Measurements from ENCODE around the gene GATC. TPM values are rescaled to one million over a fixed set of nuclear protein-coding genes. Genes with fewer than 3 reads are reported as not detected.
"Not testable (repeated sequence)": the region's sequence is repeated elsewhere in the genome, so short reads cannot be mapped to it uniquely, and the experiment has no call there.

GATC gene
- total and polyA plus RNA-seq, 2 experiments from 2014 or later: 18.5 to 20.1 TPM

DNA sequence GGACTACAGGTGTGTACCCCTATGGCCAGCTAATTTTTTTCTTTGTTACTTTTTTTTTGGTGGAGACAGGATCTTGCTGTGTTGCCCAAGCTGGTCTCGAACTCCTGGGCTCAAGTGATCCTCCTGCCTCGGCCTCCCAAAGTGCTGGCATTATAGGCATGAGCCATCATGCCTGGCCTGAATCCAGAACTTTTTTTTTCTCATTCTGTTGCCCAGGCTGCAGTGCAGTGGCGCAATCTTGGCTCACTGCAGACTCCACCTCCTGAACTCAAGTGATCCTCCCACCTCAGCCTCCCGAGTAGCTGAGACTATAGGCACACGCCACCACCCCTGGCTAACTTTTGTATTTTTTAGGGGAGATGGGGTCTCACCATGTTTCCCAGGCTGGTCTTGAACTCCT, 6.3 kb downstream of the GATC start:
- not testable (repeated sequence) for H3K27me3 ChIP-seq (ENCODE audit: insufficient read depth); DNase-seq (ENCODE audit: low spot score); H3K4me1 Mint-ChIP-seq; H3K4me1 ChIP-seq (ENCODE audit: insufficient read depth); H3K4me2 ChIP-seq; H3K9me2 ChIP-seq (ENCODE audit: insufficient read depth); H2AFZ ChIP-seq; H3K4me3 ChIP-seq; H3K4me3 Mint-ChIP-seq; H3F3A ChIP-seq (replicated peaks; ENCODE audit: low read depth); ATAC-seq; H3K27me3 Mint-ChIP-seq (ENCODE audit: insufficient read depth, low read depth, poor library complexity); H3K27ac Mint-ChIP-seq; H3K9me3 Mint-ChIP-seq
- peaks cover 64% of the 10 kb centered on the region for H3K36me3 Mint-ChIP-seq (ENCODE audit: low read depth)
- Histone ChIP-seq H3K36me3 (ENCODE audit: insufficient read depth) (peaks cover 25% of the 10 kb centered on the region), H4K20me1 (replicated peaks; ENCODE audit: insufficient read depth) (peaks cover 39% of the 10 kb centered on the region), H3K27ac (ENCODE audit: low read depth) (0 out of 2 replicates have a peak overlapping the region, but pooled peaks have one; percentile 26), H3K79me2 (replicated peaks; ENCODE audit: insufficient read depth) (peaks cover 37% of the 10 kb centered on the region)

DNA sequence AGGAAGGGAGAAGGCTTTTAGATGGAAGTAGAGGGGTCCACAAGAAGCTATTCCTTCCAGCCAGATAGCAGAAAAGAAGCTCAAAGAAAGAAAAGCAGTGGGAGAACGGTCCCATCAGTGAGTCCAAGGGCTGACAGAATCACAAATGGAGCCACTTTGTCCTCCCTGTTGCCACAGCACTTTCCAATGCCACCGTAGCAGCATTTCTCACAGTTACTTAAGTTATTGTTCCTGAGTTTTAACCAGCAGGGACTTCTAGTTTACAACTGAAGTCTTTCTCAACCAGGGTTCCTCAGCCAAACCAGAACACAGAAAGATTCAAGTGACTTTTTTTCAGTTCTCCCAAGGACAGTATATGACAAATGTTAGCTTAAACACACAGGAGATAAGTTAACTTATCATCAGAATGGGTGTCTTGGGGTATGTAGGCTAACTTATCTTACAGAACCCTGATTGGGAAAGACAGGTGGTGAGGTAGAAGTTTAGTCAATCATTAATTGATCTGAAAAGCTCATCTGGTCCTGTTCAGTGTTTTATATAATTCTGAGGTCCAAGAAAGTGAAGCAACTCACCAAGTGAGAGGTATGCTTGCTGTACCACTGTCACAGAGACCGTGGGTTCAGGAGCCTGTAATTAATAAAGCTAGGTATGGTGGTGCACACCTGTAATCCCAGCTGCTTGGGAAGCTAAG, 7.0 kb downstream of the GATC start:
- Mint-ChIP-seq H3K9me3 (no peaks in the 10 kb centered on the region), H3K4me3 (no peak overlapping the region), H3K4me1 (no peaks in the 10 kb centered on the region), H3K36me3 (ENCODE audit: low read depth) (peaks cover 63% of the 10 kb centered on the region; the same call in 2 of the 3 replicates), H3K27me3 (ENCODE audit: insufficient read depth, low read depth, poor library complexity) (peaks cover 4% of the 10 kb centered on the region), H3K27ac (no peak overlapping the region)
- Histone ChIP-seq H3K4me3 (no peak overlapping the region), H3K4me2 (no peak overlapping the region), H3K4me1 (ENCODE audit: insufficient read depth) (no peaks in the 10 kb centered on the region), H2AFZ (no peak overlapping the region), H4K20me1 (replicated peaks; ENCODE audit: insufficient read depth) (peaks cover 40% of the 10 kb centered on the region), H3F3A (replicated peaks; ENCODE audit: low read depth) (peaks cover 4% of the 10 kb centered on the region), H3K79me2 (replicated peaks; ENCODE audit: insufficient read depth) (peaks cover 30% of the 10 kb centered on the region), H3K27me3 (ENCODE audit: insufficient read depth) (no peaks in the 10 kb centered on the region), H3K9me2 (ENCODE audit: insufficient read depth) (no peaks in the 10 kb centered on the region), H3K27ac (ENCODE audit: low read depth) (0 out of 2 replicates have a peak overlapping the region, but pooled peaks have one; percentile 26), H3K36me3 (ENCODE audit: insufficient read depth) (peaks cover 31% of the 10 kb centered on the region)
- DNase-seq (ENCODE audit: low spot score): no peak
- no peak for ATAC-seq
- TF ChIP-seq CREB1 (CRISPR knock-in tag; IDR thresholded peaks at IDR 0.05; ENCODE audit: low read depth): no peak
- TF ChIP-seq, protein P1, sequence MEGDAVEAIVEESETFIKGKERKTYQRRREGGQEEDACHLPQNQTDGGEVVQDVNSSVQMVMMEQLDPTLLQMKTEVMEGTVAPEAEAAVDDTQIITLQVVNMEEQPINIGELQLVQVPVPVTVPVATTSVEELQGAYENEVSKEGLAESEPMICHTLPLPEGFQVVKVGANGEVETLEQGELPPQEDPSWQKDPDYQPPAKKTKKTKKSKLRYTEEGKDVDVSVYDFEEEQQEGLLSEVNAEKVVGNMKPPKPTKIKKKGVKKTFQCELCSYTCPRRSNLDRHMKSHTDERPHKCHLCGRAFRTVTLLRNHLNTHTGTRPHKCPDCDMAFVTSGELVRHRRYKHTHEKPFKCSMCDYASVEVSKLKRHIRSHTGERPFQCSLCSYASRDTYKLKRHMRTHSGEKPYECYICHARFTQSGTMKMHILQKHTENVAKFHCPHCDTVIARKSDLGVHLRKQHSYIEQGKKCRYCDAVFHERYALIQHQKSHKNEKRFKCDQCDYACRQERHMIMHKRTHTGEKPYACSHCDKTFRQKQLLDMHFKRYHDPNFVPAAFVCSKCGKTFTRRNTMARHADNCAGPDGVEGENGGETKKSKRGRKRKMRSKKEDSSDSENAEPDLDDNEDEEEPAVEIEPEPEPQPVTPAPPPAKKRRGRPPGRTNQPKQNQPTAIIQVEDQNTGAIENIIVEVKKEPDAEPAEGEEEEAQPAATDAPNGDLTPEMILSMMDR (conservative IDR thresholded peaks at IDR 0.05; ENCODE audit: low read depth in 2 of 2): no peak
- TF ChIP-seq ZNF331 (CRISPR knock-in tag; IDR thresholded peaks at IDR 0.05; ENCODE audit: low read depth): no peak
- TF ChIP-seq JUNB (IDR thresholded peaks at IDR 0.05; ENCODE audit: unreplicated experiment): no peak
- no peak for TF ChIP-seq EZH2phosphoT487 (IDR thresholded peaks at IDR 0.05; ENCODE audit: unreplicated experiment)
- TF ChIP-seq POLR2AphosphoS5 (IDR thresholded peaks at IDR 0.05; ENCODE audit: low read depth): no peak
- TF ChIP-seq STAT1 (IDR thresholded peaks at IDR 0.05; ENCODE audit: unreplicated experiment): no peak
- no peak for TF ChIP-seq ZNF114 (CRISPR knock-in tag; IDR thresholded peaks at IDR 0.05)
- no peak for TF ChIP-seq NANOG (IDR thresholded peaks at IDR 0.05; ENCODE audit: borderline replicate concordance)
- TF ChIP-seq EZH2 (IDR thresholded peaks at IDR 0.05; ENCODE audit: low read depth, unreplicated experiment): no peak
- TF ChIP-seq, protein P2, sequence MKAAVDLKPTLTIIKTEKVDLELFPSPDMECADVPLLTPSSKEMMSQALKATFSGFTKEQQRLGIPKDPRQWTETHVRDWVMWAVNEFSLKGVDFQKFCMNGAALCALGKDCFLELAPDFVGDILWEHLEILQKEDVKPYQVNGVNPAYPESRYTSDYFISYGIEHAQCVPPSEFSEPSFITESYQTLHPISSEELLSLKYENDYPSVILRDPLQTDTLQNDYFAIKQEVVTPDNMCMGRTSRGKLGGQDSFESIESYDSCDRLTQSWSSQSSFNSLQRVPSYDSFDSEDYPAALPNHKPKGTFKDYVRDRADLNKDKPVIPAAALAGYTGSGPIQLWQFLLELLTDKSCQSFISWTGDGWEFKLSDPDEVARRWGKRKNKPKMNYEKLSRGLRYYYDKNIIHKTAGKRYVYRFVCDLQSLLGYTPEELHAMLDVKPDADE (IDR thresholded peaks at IDR 0.05): no peak
- TF ChIP-seq, protein P3, sequence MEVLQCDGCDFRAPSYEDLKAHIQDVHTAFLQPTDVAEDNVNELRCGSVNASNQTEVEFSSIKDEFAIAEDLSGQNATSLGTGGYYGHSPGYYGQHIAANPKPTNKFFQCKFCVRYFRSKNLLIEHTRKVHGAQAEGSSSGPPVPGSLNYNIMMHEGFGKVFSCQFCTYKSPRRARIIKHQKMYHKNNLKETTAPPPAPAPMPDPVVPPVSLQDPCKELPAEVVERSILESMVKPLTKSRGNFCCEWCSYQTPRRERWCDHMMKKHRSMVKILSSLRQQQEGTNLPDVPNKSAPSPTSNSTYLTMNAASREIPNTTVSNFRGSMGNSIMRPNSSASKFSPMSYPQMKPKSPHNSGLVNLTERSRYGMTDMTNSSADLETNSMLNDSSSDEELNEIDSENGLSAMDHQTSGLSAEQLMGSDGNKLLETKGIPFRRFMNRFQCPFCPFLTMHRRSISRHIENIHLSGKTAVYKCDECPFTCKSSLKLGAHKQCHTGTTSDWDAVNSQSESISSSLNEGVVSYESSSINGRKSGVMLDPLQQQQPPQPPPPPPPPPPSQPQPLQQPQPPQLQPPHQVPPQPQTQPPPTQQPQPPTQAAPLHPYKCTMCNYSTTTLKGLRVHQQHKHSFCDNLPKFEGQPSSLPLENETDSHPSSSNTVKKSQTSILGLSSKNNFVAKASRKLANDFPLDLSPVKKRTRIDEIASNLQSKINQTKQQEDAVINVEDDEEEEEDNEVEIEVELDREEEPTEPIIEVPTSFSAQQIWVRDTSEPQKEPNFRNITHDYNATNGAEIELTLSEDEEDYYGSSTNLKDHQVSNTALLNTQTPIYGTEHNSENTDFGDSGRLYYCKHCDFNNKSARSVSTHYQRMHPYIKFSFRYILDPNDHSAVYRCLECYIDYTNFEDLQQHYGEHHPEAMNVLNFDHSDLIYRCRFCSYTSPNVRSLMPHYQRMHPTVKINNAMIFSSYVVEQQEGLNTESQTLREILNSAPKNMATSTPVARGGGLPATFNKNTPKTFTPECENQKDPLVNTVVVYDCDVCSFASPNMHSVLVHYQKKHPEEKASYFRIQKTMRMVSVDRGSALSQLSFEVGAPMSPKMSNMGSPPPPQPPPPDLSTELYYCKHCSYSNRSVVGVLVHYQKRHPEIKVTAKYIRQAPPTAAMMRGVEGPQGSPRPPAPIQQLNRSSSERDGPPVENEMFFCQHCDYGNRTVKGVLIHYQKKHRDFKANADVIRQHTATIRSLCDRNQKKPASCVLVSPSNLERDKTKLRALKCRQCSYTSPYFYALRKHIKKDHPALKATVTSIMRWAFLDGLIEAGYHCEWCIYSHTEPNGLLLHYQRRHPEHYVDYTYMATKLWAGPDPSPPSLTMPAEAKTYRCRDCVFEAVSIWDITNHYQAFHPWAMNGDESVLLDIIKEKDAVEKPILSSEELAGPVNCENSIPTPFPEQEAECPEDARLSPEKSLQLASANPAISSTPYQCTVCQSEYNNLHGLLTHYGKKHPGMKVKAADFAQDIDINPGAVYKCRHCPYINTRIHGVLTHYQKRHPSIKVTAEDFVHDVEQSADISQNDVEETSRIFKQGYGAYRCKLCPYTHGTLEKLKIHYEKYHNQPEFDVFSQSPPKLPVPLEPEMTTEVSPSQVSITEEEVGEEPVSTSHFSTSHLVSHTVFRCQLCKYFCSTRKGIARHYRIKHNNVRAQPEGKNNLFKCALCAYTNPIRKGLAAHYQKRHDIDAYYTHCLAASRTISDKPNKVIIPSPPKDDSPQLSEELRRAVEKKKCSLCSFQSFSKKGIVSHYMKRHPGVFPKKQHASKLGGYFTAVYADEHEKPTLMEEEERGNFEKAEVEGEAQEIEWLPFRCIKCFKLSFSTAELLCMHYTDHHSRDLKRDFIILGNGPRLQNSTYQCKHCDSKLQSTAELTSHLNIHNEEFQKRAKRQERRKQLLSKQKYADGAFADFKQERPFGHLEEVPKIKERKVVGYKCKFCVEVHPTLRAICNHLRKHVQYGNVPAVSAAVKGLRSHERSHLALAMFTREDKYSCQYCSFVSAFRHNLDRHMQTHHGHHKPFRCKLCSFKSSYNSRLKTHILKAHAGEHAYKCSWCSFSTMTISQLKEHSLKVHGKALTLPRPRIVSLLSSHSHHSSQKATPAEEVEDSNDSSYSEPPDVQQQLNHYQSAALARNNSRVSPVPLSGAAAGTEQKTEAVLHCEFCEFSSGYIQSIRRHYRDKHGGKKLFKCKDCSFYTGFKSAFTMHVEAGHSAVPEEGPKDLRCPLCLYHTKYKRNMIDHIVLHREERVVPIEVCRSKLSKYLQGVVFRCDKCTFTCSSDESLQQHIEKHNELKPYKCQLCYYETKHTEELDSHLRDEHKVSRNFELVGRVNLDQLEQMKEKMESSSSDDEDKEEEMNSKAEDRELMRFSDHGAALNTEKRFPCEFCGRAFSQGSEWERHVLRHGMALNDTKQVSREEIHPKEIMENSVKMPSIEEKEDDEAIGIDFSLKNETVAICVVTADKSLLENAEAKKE (CRISPR knock-in tag; IDR thresholded peaks at IDR 0.05): no peak
